WTC11 (cell line): ENCODE results near the gene CUL1. TPM values are rescaled to one million over a fixed set of nuclear protein-coding genes. Genes with fewer than 3 reads are reported as not detected.
A peak's percentile ranks its signal among the peaks of the same experiment; 100 is the strongest.

Experiments
- ATAC-seq: fragments of 200-7000 bp; cut with Tn5 transposase; 2 replicates; pipeline ENCODE4 v1.10.0; 2021; ENCODE audit warnings: mild to moderate bottlenecking, moderate library complexity
- CTCF ChIA-PET: fragments of 300-600 bp; sonication (Branson Sonifier 250); formaldehyde crosslinking; loops from one replicate; lab custom pipeline; 2021; ENCODE audit warnings: antibody characterized with exemption; lab: Charles Lee
- POLR2A ChIA-PET: fragments of 350-600 bp; sonication (Branson Sonifier 250); formaldehyde crosslinking; loops from one replicate; lab custom pipeline; 2021; ENCODE audit warnings: antibody characterized with exemption; lab: Charles Lee
- DNase-seq: peaks from one replicate; pipeline ENCODE4 v3.0.0; 2021; ENCODE audit warnings: low spot score
- H3K27ac Mint-ChIP-seq: 2 replicates; pipeline ENCODE4 v1.8.0; 2021; ENCODE audit warnings: mixed read lengths
- H3K27me3 Mint-ChIP-seq: 2 replicates; pipeline ENCODE4 v1.8.0; 2021; ENCODE audit warnings: low read depth, mild to moderate bottlenecking, moderate library complexity, mixed read lengths
- H3K36me3 Mint-ChIP-seq: 2 replicates; pipeline ENCODE4 v1.8.0; 2021; ENCODE audit warnings: mixed read lengths
- H3K4me1 Mint-ChIP-seq: 2 replicates; pipeline ENCODE4 v1.8.0; 2022; ENCODE audit warnings: mixed read lengths
- H3K4me3 Mint-ChIP-seq: 2 replicates; pipeline ENCODE4 v1.8.0; 2021; ENCODE audit warnings: mild to moderate bottlenecking, moderate library complexity, mixed read lengths
- H3K9me3 Mint-ChIP-seq: 2 replicates; pipeline ENCODE4 v1.8.0; 2021; ENCODE audit warnings: mixed read lengths
- ARID4B ChIP-seq: sonication (generic); formaldehyde crosslinking; IDR thresholded peaks from 2 replicates; pipeline ENCODE4 v1.8.0; 2023; ENCODE audit warnings: missing genetic modification reagents, mild to moderate bottlenecking, borderline replicate concordance
- ATF2 ChIP-seq: sonication (generic); formaldehyde crosslinking; IDR thresholded peaks from 2 replicates; pipeline ENCODE4 v1.8.1; 2022; ENCODE audit warnings: low read depth, missing genetic modification reagents, borderline replicate concordance
- ATF3 ChIP-seq: sonication (generic); formaldehyde crosslinking; conservative IDR thresholded peaks from 2 replicates; pipeline ENCODE4 v1.8.1; 2022; ENCODE audit warnings: mild to moderate bottlenecking, missing genetic modification reagents
- ATF6 ChIP-seq: sonication (generic); formaldehyde crosslinking; IDR thresholded peaks from 2 replicates; pipeline ENCODE4 v1.8.1; 2023; ENCODE audit warnings: mild to moderate bottlenecking, missing genetic modification reagents
- CDX4 ChIP-seq: fragments of 250-450 bp; sonication (Bioruptor Pico); IDR thresholded peaks from 2 replicates; pipeline ENCODE4 v1.9.0; 2021; ENCODE audit warnings: moderate library complexity, mild to moderate bottlenecking, inconsistent platforms, borderline replicate concordance
- CREB1 ChIP-seq: sonication (generic); formaldehyde crosslinking; IDR thresholded peaks from 2 replicates; pipeline ENCODE4 v1.8.0; 2023; ENCODE audit warnings: mild to moderate bottlenecking, missing genetic modification reagents
- CTCF ChIP-seq: fragments of 200-600 bp; IDR thresholded peaks from 2 replicates; pipeline ENCODE4 v1.8.0; 2022; ENCODE audit warnings: antibody characterized with exemption
- EMX1 ChIP-seq: fragments of 250-450 bp; sonication (Bioruptor Pico); IDR thresholded peaks from 2 replicates; pipeline ENCODE4 v1.8.0; 2021; ENCODE audit warnings: mild to moderate bottlenecking
- ERG ChIP-seq: fragments of 250-450 bp; sonication (Bioruptor Pico); IDR thresholded peaks from 2 replicates; pipeline ENCODE4 v1.8.0; 2021; ENCODE audit warnings: mild to moderate bottlenecking
- HMGXB4 ChIP-seq: sonication (generic); formaldehyde crosslinking; IDR thresholded peaks from 2 replicates; pipeline ENCODE4 v1.8.1; 2023; ENCODE audit warnings: mild to moderate bottlenecking, moderate library complexity, missing genetic modification reagents
- IRF2 ChIP-seq: sonication (generic); formaldehyde crosslinking; IDR thresholded peaks from 2 replicates; pipeline ENCODE4 v1.8.0; 2022; ENCODE audit warnings: low read depth, missing genetic modification reagents, borderline replicate concordance
- KAT7 ChIP-seq: sonication (generic); formaldehyde crosslinking; IDR thresholded peaks from 2 replicates; pipeline ENCODE4 v1.8.1; 2023; ENCODE audit warnings: missing genetic modification reagents, mild to moderate bottlenecking, borderline replicate concordance
- NFE2L1 ChIP-seq: sonication (generic); formaldehyde crosslinking; IDR thresholded peaks from 2 replicates; pipeline ENCODE4 v1.8.1; 2023; ENCODE audit warnings: missing genetic modification reagents
- TEAD4 ChIP-seq: sonication (generic); formaldehyde crosslinking; IDR thresholded peaks from 2 replicates; pipeline ENCODE4 v1.8.0; 2022; ENCODE audit warnings: mild to moderate bottlenecking, missing genetic modification reagents
- TP53 ChIP-seq: sonication (generic); formaldehyde crosslinking; IDR thresholded peaks from 2 replicates; pipeline ENCODE4 v1.8.1; 2023; ENCODE audit warnings: mild to moderate bottlenecking, missing genetic modification reagents
- USF1 ChIP-seq: sonication (generic); formaldehyde crosslinking; IDR thresholded peaks from 2 replicates; pipeline ENCODE4 v1.8.0; 2022; ENCODE audit warnings: mild to moderate bottlenecking, missing genetic modification reagents
- ZBTB43 ChIP-seq: sonication (generic); formaldehyde crosslinking; IDR thresholded peaks from 2 replicates; pipeline ENCODE4 v1.8.1; 2023; ENCODE audit warnings: mild to moderate bottlenecking, missing genetic modification reagents
- ZNF121 ChIP-seq: sonication (generic); formaldehyde crosslinking; IDR thresholded peaks from 2 replicates; pipeline ENCODE4 v1.8.0; 2023; ENCODE audit warnings: missing genetic modification reagents
- ZNF138 ChIP-seq: sonication (generic); formaldehyde crosslinking; conservative IDR thresholded peaks from 2 replicates; pipeline ENCODE4 v1.8.1; 2022; ENCODE audit warnings: mild to moderate bottlenecking, moderate library complexity, missing genetic modification reagents
- ZNF232 ChIP-seq: sonication (generic); formaldehyde crosslinking; IDR thresholded peaks from 2 replicates; pipeline ENCODE4 v1.8.0; 2022; ENCODE audit warnings: mild to moderate bottlenecking, missing genetic modification reagents
- ZNF423 ChIP-seq: fragments of 250-450 bp; sonication (Bioruptor Pico); IDR thresholded peaks from 2 replicates; pipeline ENCODE4 v2.1.2; 2022; ENCODE audit warnings: mild to moderate bottlenecking, moderate library complexity
- total RNA-seq: library from RNA; stranded (reverse); gene quantifications from 3 replicates; pipeline ENCODE4 v1.2.3, GENCODE V29; 2021

CUL1 gene
- total RNA-seq, 1 experiment from 2014 or later: 50.5 TPM

- TF ChIP-seq ARID4B: no peak
- no peak for TF ChIP-seq ERG (CRISPR knock-in tag)
- TF ChIP-seq TEAD4 (CRISPR knock-in tag): no peak
- TF ChIP-seq ZNF232 (CRISPR knock-in tag): no peak
Measured at GRCh38 chr7:148704189-148704588, 5.5 kb downstream of the CUL1 start (continued).

- ATAC-seq (no peak), DNase-seq (no peak)
- Mint-ChIP-seq H3K9me3 (no peaks in the 10 kb centered on the region), H3K27me3 (no peaks in the 10 kb centered on the region), H3K4me3 (no peak overlapping the region; the same call in 1 of the 2 replicates), H3K36me3 (no peaks in the 10 kb centered on the region), H3K27ac (peak overlapping the region; percentile 56; the same call in 1 of the 2 replicates), H3K4me1 (peaks cover 88% of the 10 kb centered on the region)
- ChIA-PET POLR2A (interaction anchor here (0.6 to 0.7 kb wide), 2 partner anchors 85 to 347 kb away, joined by 3 read pairs; no protein-coding TSS in a partner anchor), CTCF (interaction anchor here (0.8 kb wide), 1 partner anchor 41 kb away, joined by 4 read pairs; no protein-coding TSS in a partner anchor)
- TF ChIP-seq ATF6 (CRISPR knock-in tag) (no peak), ZBTB43 (CRISPR knock-in tag) (no peak), CTCF (no peak), ATF2 (no peak), ZNF138 (CRISPR knock-in tag) (no peak), ATF3 (CRISPR knock-in tag) (no peak), USF1 (no peak), NFE2L1 (CRISPR knock-in tag) (no peak), ZNF423 (no peak), CDX4 (CRISPR knock-in tag) (no peak), HMGXB4 (CRISPR knock-in tag) (no peak), KAT7 (CRISPR knock-in tag) (no peak), EMX1 (CRISPR knock-in tag) (no peak), TP53 (CRISPR knock-in tag) (no peak), ZNF121 (CRISPR knock-in tag) (no peak), CREB1 (CRISPR knock-in tag) (no peak), IRF2 (CRISPR knock-in tag) (no peak)
Measured at GRCh38 chr7:148704970-148705369, 6.3 kb downstream of the CUL1 start.
